GM10266 (cell line): Measurements from ENCODE around the gene CTRL.
"Not testable (repeated sequence)": the region's sequence is repeated elsewhere in the genome, so short reads cannot be mapped to it uniquely, and the experiment has no call there.

Experiments
- DNase-seq: peaks from one replicate; pipeline ENCODE4 v3.0.0; 2012; ENCODE audit errors: extremely low spot score
- TF ChIP-seq, protein P1 (sequence below): IDR thresholded peaks from 2 replicates; pipeline ENCODE4 v1.5.1; 2012; ENCODE audit warnings: mild to moderate bottlenecking, low read depth; ENCODE audit not compliant: control insufficient read depth, insufficient read depth; ENCODE audit errors: missing control alignments

Gene CTRL

DNA sequence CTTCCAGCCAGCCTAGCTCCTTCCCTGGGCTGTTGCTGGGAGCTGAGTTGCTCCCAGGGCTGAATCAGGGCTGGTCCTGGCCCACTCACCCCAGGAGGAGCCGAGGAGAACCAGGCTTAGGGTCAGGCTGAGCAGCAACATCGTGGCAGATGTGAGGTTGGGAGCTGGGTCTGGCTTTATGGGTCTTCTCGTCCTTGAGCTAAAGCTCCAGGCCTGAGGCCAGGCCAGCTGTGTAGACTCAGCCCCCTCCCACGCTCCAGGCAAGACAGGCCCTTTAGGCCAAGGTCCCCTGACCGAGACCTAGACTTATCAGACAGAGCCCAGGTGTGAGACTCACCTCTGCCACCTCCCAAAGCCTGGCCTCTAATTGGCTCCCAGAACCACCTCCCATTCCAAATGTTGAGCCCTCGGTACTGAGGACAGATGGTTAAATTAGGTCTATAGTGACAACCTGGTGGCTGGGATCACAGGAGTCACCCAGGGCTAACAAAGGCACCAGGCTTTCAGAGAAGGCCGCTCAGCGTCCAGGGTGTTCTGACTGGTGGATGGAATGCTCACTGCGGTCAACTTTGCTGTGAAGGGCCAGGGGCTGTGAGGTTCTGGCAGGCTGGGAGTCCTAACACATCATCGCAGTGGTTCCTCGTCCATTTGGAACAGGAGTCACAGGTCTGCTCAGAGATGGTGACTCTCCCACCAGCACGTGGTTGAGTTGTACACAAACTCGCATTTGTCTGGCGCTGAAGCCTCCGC, at the start of gene CTRL:
Gene CTRL (minus strand): TSS at position 151 of the 750 bp plus-strand sequence. CDS start 10 bp downstream, at position 141.
- no peak for DNase-seq
- TF ChIP-seq, protein P1, sequence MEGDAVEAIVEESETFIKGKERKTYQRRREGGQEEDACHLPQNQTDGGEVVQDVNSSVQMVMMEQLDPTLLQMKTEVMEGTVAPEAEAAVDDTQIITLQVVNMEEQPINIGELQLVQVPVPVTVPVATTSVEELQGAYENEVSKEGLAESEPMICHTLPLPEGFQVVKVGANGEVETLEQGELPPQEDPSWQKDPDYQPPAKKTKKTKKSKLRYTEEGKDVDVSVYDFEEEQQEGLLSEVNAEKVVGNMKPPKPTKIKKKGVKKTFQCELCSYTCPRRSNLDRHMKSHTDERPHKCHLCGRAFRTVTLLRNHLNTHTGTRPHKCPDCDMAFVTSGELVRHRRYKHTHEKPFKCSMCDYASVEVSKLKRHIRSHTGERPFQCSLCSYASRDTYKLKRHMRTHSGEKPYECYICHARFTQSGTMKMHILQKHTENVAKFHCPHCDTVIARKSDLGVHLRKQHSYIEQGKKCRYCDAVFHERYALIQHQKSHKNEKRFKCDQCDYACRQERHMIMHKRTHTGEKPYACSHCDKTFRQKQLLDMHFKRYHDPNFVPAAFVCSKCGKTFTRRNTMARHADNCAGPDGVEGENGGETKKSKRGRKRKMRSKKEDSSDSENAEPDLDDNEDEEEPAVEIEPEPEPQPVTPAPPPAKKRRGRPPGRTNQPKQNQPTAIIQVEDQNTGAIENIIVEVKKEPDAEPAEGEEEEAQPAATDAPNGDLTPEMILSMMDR, result no peak

DNA sequence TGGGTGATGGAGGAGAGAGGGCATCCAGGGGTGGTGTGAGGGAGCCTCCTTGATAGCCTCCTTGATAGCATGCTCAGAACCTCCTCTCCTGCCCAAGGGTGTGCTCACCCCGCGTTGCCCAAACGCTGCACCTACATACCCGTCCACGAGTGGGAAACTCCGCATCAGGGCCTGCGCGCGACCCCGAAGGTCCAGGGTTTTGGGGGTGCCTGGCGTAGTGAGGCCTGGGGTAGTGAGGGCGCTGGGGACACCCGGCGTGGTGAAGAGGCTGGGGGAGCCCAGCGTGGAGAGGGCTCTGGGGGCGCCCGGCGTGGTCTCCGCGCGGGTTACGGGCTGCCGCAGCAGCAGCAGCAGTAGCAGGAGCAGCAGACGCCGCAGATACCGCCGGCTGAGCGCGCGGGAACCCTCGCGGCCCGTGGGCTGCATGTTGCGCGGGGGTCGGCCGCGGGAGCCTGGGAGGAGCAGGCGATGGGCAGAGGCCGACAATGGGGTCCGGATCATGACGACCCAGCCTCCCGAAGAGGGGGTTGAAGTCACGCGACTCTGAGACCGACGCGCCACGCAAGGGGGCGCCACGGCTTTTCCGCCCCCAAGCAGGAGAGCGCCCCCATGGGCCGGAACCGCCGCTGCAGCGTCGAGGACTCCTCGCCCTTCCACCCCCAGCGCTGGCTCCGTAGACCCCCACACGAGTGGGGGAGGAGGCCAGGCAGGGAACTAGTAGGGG, 48.5 kb upstream of the CTRL start, which contains the start of gene DPEP3:
Gene DPEP3 (minus strand): TSS at position 545 of the 724 bp plus-strand sequence. CDS start 119 bp downstream, at position 426.
- DNase-seq, result no peak

DNA sequence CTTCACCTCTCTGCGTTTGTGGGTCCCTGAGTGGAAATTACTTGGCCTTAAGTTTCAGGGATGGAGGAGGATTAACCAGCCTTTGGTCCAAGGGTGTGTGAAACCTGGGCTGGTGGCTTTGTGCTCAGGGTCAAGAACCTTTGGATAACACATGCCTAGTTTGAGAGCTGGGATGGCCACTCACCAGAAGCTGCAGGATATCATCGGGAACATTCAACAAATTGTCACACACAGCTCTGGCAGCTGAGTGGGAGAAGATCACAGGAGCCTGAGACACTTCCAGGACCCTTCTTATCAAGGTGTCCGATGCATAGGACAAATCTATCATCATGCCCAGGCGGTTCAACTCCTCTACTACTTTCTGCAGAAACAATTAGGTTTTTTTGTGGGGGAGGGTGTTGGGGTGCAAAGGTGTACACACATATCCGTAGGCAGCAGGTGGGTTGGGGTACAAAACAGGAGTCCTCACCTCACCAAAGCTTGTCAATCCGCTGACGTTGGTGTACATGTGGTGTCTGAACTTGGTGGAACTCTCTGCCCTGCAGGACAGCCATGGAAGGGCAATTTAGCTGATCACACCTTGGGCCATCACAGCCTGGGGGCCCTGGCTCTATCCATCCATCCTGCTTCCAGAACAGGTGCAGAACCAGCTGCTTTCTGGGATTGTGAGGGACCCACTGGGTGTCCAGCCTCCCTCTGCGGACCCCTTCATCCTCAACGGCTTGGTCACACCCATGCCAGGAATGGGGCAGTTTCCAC, 46.0 kb upstream of the CTRL start:
- TF ChIP-seq, protein P1, result no peak
- no peak for DNase-seq

More for the DNA sequence above, 48.5 kb upstream of the CTRL start, which contains the start of gene DPEP3:
- TF ChIP-seq, protein P1, result peak; percentile 9

DNA sequence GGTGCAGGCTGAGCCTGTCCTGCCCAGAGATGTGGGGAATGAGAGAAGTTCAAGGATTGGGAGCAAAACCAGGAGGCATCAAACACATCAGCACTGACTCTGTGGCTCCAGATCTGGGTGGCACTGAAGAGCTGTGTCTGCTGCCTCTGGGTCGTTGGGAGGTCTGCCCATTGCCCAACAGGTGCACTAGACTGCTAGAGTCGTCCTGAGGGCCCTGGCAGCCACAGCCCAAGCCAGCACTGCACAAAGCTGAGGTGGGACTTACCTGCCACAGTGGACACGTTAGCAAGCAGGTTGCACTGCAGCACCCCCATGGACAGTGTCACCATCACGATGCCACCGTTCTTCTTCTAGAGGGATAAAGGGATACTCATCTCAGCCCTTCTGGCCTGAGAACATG, 45.3 kb upstream of the CTRL start:
- no peak for DNase-seq
- TF ChIP-seq, protein P1, result no peak

DNA sequence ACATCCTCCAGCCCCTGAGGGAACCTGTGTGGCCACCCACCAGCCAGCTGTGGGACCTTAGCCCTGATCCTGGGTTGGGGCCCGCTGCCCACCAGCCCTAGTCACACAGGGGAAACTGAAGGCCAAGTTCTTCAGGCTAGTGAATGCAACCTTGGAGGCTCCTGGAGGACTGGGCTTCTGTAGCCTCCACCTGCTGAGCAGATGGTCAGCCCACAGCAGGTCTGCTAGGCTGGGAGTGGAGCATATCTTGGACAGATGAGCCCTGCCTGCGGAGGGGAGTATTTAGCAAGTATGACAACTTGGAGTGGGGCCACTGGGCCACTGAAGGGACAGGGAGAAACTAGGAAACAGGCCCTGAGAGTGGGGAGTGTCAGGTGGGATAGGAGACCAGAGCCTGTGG, 44.5 kb upstream of the CTRL start:
- TF ChIP-seq, protein P1, result no peak
- DNase-seq, result no peak

DNA sequence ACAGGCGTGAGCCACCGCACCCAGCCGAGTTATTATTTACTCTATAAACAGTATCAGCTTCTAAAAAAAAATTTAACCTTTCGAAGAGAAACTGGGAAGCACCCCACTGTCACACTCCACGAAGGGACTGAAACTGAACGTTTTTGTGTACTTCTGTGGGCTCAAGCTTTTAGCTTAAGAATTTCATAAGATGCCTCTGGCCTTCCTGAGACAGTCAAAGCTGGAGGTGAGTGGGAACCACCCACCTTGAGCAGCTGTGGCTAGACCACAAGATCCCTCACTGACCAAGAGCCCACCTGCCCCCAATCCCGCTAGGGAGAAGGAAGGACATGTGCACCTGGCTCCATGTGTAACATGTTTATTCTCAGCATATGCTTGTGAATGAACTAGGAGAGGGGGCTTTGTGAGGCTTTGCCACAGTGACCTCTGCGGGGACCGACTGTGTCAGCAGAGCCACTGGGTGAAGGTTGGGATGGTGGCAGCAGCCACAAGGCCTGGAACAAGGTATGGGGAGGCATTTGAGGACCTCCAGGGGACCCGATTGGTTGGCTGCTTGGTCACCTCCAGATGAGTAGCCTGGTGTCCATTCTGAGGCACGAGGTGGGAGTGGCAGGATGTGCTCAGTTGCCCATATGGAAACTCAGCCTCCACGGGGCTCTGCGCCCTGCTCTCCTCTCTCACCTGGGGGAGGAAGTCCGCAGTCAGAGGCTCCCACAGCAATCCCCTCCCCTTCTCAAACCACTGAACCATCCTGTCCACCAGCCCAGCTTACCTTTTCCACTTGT, 43.9 kb upstream of the CTRL start:
- DNase-seq, result no peak
- TF ChIP-seq, protein P1, result no peak

DNA sequence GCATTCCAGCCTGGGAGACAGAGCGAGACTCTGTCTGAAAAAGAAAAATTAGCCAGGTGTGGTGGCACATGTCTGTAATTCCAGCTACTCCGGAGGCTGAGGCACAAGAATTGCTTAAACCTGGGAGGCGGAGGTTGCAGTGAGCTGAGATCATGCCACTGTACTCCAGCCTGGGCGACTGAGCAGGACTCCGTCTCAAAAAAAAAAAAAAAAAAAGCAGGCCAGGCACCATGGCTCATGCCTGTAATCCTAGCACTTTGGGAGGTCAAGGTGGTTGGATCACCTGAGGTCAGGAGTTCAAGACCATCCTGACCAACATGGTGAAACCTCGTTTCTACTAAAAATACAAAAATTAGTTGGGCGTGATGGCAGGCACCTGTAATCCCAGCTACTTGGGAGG, 40.6 kb upstream of the CTRL start:
- not testable (repeated sequence) for DNase-seq
